Adipocyte (in vitro differentiated cells): ENCODE measurements around the gene HERC6.
"Not testable (repeated sequence)": the region's sequence is repeated elsewhere in the genome, so short reads cannot be mapped to it uniquely, and the experiment has no call there.

Experiments
- DNase-seq: peaks from one replicate; pipeline ENCODE4 v3.0.0-alpha.2; 2015; ENCODE audit warnings: low read depth
- H3K27me3 ChIP-seq: replicated peaks from 2 replicates; pipeline ENCODE4 v1.7.0; 2013; ENCODE audit warnings: mild to moderate bottlenecking, low read length, moderate library complexity; ENCODE audit not compliant: control insufficient read depth, insufficient read depth
- H3K36me3 ChIP-seq: 2 replicates; pipeline ENCODE4 v1.7.0; 2013; ENCODE audit warnings: low read length, mild to moderate bottlenecking, moderate library complexity; ENCODE audit not compliant: control insufficient read depth, insufficient read depth, severe bottlenecking
- H3K4me1 ChIP-seq: 2 replicates; pipeline ENCODE4 v1.7.0; 2013; ENCODE audit warnings: mild to moderate bottlenecking, low read length, moderate library complexity; ENCODE audit not compliant: control insufficient read depth, insufficient read depth
- H3K4me3 ChIP-seq: 2 replicates; pipeline ENCODE4 v1.7.0; 2013; ENCODE audit warnings: mild to moderate bottlenecking, low read length, moderate library complexity
- H3K9ac ChIP-seq: 2 replicates; pipeline ENCODE4 v1.7.0; 2013; ENCODE audit warnings: mild to moderate bottlenecking, low read length, moderate library complexity
- H3K9me3 ChIP-seq: 2 replicates; pipeline ENCODE4 v1.7.0; 2013; ENCODE audit warnings: mild to moderate bottlenecking, low read length, moderate library complexity; ENCODE audit not compliant: control insufficient read depth

HERC6 gene

GRCh38 chr4:88429401-88429800 is 50.7 kb downstream of the HERC6 start:
- DNase-seq, result no peak
- Histone ChIP-seq H3K9me3 (peaks cover 7% of the 10 kb centered on the region), H3K36me3 (no peaks in the 10 kb centered on the region), H3K9ac (no peak overlapping the region), H3K27me3 (no peaks in the 10 kb centered on the region), H3K4me1 (no peaks in the 10 kb centered on the region), H3K4me3 (no peak overlapping the region)

GRCh38 chr4:88435987-88436693 is 57.5 kb downstream of the HERC6 start:
- Histone ChIP-seq H3K27me3 (no peaks in the 10 kb centered on the region), H3K9me3 (peaks cover 7% of the 10 kb centered on the region), H3K36me3 (no peaks in the 10 kb centered on the region), H3K4me3 (no peak overlapping the region), H3K4me1 (no peaks in the 10 kb centered on the region), H3K9ac (no peak overlapping the region)
- DNase-seq, result no peak

DNA sequence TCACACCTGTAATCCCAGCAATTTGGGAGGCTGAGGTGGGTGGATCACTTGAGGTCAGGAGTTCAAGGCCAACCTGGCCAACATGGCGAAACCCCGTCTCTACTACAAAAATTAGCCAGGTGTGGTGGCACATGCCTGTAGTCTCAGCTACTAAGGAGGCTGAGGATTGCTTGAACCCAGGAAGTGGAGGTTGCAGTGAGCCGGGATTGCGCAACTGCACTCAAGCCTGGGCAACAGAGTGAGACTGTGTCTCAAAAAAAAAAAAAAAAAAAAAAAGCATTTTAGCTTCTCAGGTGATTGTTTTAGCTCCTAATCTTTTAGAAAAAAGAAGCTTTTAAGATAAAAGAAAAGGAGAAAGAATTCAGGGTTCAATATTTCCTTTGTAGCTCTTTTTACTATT is 59.2 kb downstream of the HERC6 start:
- H3K9ac ChIP-seq, H3K27me3 ChIP-seq, DNase-seq, H3K36me3 ChIP-seq, H3K4me3 ChIP-seq, H3K4me1 ChIP-seq, H3K9me3 ChIP-seq: not testable (repeated sequence)

GRCh38 chr4:88439161-88439760 is 60.6 kb downstream of the HERC6 start:
- DNase-seq, result peak; percentile 66
- H3K9me3 ChIP-seq, result no peaks in the 10 kb centered on the region
- H3K4me3 ChIP-seq, result no peak overlapping the region
- no peak overlapping the region for H3K9ac ChIP-seq
- H3K27me3 ChIP-seq, result no peaks in the 10 kb centered on the region
- no peaks in the 10 kb centered on the region for H3K36me3 ChIP-seq
- H3K4me1 ChIP-seq, result no peaks in the 10 kb centered on the region

- H3K27me3 ChIP-seq, result no peaks in the 10 kb centered on the region
- no peaks in the 10 kb centered on the region for H3K4me1 ChIP-seq
- H3K4me3 ChIP-seq, result no peak overlapping the region
- H3K9me3 ChIP-seq, result no peaks in the 10 kb centered on the region
- no peaks in the 10 kb centered on the region for H3K36me3 ChIP-seq
- H3K9ac ChIP-seq, result no peak overlapping the region
- DNase-seq, result no peak
These were observed 61.5 kb downstream of the HERC6 start for GRCh38 chr4:88440146-88440545.

GRCh38 chr4:88441696-88442095 is 63.0 kb downstream of the HERC6 start:
- Histone ChIP-seq H3K4me1 (no peaks in the 10 kb centered on the region), H3K27me3 (no peaks in the 10 kb centered on the region), H3K9ac (no peak overlapping the region), H3K36me3 (no peaks in the 10 kb centered on the region), H3K9me3 (no peaks in the 10 kb centered on the region), H3K4me3 (no peak overlapping the region)
- DNase-seq, result no peak

GRCh38 chr4:88442689-88443191 is 64.1 kb downstream of the HERC6 start:
- Histone ChIP-seq H3K9ac (no peak overlapping the region), H3K9me3 (no peaks in the 10 kb centered on the region), H3K27me3 (no peaks in the 10 kb centered on the region), H3K4me3 (no peak overlapping the region), H3K4me1 (no peaks in the 10 kb centered on the region), H3K36me3 (no peaks in the 10 kb centered on the region)
- DNase-seq, result no peak

DNA sequence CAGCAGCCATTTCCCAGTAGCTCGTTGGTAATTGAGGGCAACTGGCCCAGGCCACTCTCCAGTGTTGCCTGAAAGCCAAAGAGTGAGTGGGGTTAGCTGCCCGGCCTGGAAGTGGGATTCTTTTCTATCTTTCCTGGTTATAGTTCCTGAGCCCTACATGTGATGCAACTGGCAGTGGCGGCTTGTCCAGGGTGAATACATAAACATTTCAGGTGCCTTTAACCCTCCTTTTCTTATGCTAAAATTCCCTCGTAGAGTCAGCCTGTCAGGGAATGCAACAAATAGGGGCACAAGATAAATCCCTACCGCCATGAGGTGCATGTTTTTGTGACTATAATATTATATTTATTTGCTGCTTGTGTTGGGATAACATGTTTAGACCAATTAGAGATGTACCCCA is 64.8 kb downstream of the HERC6 start:
- H3K27me3 ChIP-seq, result no peaks in the 10 kb centered on the region
- H3K9ac ChIP-seq, result no peak overlapping the region
- no peak for DNase-seq
- H3K4me3 ChIP-seq, result no peak overlapping the region
- H3K9me3 ChIP-seq, result no peaks in the 10 kb centered on the region
- no peaks in the 10 kb centered on the region for H3K36me3 ChIP-seq
- no peaks in the 10 kb centered on the region for H3K4me1 ChIP-seq

DNA sequence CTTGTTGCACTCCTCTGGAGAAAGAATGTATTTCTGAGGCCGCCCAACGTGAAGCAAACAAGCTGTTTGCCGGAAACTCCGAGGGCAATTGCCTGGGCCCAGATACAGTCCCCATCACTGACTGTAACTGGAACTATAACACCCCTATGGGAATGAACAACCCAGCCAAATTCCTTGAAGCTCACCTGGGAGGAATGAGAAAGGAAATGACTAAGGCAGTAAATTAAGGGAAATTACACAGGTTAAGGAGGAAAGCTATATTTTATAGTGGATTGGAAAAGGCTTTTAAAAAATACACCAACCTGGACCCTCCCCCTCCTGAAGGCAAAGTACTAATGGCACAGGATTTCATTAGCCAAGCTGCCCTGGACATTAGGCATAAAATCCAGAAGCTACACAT is 66.6 kb downstream of the HERC6 start:
- Histone ChIP-seq H3K9ac (no peak overlapping the region), H3K27me3 (no peaks in the 10 kb centered on the region), H3K9me3 (no peaks in the 10 kb centered on the region), H3K36me3 (no peaks in the 10 kb centered on the region), H3K4me1 (no peaks in the 10 kb centered on the region), H3K4me3 (no peak overlapping the region)
- DNase-seq, result no peak

GRCh38 chr4:88446124-88446523 is 67.5 kb downstream of the HERC6 start:
- no peaks in the 10 kb centered on the region for H3K27me3 ChIP-seq
- H3K4me3 ChIP-seq, result no peak overlapping the region
- peak; percentile 7 for DNase-seq
- H3K36me3 ChIP-seq, result no peaks in the 10 kb centered on the region
- no peaks in the 10 kb centered on the region for H3K4me1 ChIP-seq
- H3K9me3 ChIP-seq, result no peaks in the 10 kb centered on the region
- no peak overlapping the region for H3K9ac ChIP-seq

- Histone ChIP-seq H3K27me3 (no peaks in the 10 kb centered on the region), H3K9ac (no peak overlapping the region), H3K9me3 (no peaks in the 10 kb centered on the region), H3K4me3 (no peak overlapping the region), H3K36me3 (no peaks in the 10 kb centered on the region), H3K4me1 (no peaks in the 10 kb centered on the region)
- no peak for DNase-seq
These were observed 68.9 kb downstream of the HERC6 start for GRCh38 chr4:88447371-88448095.
